Mammary epithelial cell (primary cell): ENCODE measurements around the gene CDH13.

ENCODE experiments used
- EZH2 ChIP-seq: IDR thresholded peaks from 2 replicates; pipeline ENCODE4 v1.6.1; 2012; ENCODE audit warnings: low read length, inconsistent platforms, borderline replicate concordance
- TF ChIP-seq, protein P1 (sequence below), 2 donors: IDR thresholded peaks in 1 of 2; conservative IDR thresholded peaks in 1 of 2; 2 replicates each; pipeline ENCODE4 v1.5.1; 2011 to 2012; ENCODE audit warnings: inconsistent platforms in 2 of 2, low read length in 2 of 2, mild to moderate bottlenecking in 2 of 2, control low read depth in 1 of 2, low read depth in 1 of 2; ENCODE audit not compliant: insufficient read depth in 1 of 2; ENCODE audit errors: extremely low read depth in 1 of 2

DNA sequence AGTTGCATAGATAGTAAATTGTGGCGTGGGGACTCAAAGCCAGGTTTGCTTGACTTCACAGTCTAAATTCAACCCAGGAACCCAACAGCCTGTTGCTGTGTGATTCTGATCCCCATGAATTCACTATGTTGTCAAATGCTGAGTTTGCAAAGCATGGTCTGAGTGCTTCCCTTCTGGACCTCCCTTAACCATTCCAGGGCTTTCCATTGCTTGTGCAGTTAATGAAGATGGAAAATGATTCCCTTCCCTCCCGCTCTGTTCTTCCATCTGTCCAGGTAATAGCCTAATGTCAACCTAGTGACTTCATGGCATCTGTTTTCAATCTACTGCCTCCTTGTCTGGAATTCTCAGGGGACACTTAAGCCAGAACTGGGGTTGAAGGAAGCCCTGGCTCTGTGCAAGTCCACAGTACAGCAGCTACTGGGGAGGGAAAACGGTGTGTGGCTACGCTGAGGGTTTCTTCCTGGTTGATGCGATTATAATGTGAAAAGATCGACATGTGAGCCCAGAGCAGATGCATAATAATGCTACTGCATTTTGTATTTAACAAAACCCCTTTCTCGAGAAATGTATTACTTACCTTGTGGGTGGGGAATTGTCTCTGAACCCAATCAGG, 206.7 kb downstream of the CDH13 start:
- TF ChIP-seq, protein P1, sequence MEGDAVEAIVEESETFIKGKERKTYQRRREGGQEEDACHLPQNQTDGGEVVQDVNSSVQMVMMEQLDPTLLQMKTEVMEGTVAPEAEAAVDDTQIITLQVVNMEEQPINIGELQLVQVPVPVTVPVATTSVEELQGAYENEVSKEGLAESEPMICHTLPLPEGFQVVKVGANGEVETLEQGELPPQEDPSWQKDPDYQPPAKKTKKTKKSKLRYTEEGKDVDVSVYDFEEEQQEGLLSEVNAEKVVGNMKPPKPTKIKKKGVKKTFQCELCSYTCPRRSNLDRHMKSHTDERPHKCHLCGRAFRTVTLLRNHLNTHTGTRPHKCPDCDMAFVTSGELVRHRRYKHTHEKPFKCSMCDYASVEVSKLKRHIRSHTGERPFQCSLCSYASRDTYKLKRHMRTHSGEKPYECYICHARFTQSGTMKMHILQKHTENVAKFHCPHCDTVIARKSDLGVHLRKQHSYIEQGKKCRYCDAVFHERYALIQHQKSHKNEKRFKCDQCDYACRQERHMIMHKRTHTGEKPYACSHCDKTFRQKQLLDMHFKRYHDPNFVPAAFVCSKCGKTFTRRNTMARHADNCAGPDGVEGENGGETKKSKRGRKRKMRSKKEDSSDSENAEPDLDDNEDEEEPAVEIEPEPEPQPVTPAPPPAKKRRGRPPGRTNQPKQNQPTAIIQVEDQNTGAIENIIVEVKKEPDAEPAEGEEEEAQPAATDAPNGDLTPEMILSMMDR (conservative IDR thresholded peaks at IDR 0.05 in 1 of 2, IDR thresholded peaks at IDR 0.05 in 1 of 2; ENCODE audit: extremely low read depth in 1 of 2, insufficient read depth in 1 of 2, low read depth in 1 of 2, low read length in 2 of 2) = no peak
- TF ChIP-seq EZH2 = no peak
